HG03342 (cell line): ENCODE results near the gene SH3RF3.

ENCODE experiments used
- ATAC-seq: cut with Tn5 transposase; IDR thresholded peaks from one replicate; pipeline ENCODE4 v1.9.1; 2021; ENCODE audit warnings: mild to moderate bottlenecking, moderate library complexity; ENCODE audit not compliant: unreplicated experiment

SH3RF3 gene

DNA sequence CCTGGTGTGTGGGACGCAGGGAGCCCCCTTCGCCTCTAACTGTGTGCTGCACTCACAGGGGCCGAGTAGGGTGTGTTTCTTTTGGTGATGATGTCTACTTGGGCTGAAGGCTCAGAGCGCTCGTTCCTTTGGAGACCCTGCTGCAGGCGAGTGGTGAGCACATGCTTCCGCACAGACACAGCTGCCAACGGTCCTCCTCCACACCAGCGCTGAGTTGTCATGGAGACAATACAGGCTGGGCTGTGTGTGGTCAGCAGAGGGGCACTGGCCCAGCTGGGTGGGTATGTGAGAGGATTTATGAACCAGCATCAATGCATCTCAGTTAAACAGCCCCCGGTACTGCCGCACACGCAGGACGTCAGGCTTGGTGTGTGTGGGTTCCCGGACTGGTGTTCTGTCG is 143.5 kb downstream of the SH3RF3 start:
- no peak for ATAC-seq

DNA sequence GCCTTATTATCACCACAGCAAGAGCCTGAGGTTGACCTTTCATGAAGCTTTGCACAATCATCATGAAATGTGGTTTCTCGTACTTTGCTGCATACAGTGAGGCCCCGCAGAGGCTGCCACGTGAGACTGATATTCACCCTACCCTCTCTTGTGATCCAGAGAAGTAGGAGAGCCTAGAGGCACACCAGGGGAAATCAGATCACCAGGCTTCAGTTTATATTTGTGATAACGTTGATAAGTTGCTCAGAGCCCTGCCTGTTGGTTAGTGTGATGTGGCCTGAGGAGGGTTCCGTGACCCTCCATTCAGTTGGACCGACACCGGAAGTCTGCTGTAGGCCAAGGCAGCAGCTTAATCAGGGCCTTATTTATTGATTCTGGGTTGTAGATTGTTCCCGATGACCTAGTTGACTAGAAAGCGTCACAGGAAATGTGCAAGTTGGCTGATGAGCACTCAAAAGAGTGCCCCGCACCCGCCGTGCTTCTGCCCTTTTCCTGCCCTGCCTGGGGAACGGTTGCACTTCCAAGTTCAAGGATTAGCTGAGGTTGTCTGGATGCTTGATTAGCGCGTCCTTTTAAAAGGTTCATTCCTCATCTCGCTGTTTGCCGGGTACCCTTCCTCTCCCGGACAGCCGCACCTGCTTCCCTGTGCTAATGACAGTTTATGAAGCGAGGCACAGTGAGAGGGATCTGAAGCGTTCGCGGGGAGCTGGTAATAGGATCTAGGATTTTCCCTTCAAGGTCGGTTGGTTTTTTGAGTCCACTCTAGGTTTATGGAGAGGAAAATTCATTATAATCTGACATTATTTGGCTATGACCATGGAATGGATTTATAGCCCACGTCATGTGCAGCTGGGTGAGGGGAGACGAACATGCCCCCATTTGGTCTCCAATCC is 146.4 kb downstream of the SH3RF3 start:
- ATAC-seq, result no peak

DNA sequence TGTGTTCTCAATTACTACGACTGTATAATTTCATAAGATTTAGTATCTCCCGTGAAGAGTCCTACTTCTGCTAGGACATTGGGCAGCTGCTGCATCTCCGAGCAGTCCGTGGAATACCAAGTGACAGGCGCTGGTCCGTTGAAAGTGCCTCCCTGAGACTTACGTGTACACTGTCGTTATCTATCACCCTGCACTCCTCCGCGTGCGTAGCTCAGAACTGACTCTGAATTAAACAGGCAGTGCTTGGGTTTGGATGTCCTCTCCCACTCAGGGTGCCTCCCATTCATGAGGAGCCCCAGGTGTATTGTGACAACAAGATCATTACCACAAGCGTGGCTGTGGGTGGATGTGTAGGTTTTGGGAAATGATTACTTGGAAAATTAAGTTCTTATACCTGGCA is 148.4 kb downstream of the SH3RF3 start:
- ATAC-seq, result no peak

DNA sequence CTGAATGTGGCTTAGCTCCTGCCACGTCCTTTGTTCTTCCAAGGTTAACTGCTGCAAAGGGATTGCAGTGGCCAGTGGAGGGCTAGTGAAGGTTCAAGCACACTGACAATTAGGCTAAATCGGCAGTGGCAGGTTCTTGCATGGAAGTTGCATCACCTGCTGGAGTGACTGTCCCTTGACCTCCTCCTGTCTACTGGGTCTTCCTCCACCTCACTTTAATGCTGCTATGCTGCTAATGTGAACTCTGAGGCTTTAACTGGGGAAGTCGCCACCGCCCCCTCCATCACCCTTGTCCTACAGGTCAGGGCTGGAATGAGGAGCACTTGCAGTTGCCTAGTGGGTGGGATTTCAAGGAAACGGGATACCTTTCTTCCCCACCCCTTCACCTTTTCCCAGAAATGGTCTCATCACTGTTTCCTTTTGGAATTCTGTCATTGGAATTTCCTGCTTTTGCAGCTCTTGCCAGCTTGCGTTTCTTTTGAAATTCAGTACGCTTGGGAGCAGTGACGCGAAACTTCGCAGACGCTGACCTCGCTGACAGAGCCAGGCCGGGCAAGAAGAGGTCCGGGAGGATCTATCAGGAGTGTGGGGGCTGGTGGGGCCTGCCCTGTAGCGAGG is 150.3 kb downstream of the SH3RF3 start:
- no peak for ATAC-seq

DNA sequence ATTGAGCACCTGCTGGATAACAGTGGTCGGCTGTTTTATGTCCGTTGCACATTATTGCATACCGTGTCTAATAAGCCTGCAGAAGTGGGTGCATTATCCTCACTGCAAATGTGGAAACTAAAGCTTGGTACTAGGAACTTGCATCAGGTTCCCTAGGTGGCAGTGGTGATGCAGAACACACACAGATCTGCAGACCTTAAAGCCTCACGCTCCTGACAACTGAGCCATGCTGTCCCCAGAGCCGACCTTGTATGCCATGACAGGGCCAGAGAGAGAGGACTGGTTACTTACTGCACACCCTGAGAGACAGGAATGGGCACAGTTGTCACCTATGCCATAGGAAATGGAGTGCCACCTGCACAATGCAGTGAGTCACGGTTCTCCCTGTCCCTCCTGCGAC is 151.8 kb downstream of the SH3RF3 start:
- no peak for ATAC-seq

DNA sequence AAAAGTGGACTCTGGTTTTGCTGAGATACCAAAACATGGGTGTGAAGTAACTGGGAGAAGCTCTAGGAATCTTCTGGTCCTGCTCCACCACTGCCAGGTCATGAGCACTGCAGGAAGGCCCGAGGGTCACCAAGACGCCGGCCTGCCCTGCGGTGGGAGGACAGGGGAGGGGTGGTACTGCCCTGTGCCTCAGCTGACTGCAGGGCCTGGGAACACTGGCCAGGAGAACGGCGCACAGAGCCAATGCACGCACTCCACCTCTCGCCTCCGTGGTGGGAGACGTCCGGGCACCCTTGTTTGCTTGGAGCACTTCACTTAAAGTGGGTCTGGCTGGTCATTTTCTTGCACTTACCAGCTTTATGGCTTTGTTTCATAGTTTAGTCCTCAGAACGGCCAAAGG is 153.4 kb downstream of the SH3RF3 start:
- ATAC-seq, result no peak

DNA sequence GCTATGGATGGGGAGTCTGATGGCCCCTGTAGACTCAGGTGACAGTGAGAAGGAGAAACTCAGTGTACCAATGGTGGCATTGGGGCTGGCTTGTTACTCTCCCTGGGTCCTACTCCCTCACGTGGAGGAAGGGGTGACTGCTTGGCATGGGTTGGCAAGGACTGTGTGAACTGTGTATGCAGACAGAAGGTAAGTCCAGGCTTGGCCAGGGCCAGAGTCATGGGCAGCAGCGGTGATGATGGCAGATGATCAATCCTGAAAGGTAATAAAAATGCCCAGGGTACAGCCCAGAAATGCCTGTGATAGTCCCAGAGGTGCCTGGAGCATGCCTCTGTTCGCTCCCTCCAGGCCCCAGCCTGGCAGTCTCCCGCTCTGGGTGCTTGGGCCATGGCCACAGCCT is 153.9 kb downstream of the SH3RF3 start:
- ATAC-seq, result no peak

DNA sequence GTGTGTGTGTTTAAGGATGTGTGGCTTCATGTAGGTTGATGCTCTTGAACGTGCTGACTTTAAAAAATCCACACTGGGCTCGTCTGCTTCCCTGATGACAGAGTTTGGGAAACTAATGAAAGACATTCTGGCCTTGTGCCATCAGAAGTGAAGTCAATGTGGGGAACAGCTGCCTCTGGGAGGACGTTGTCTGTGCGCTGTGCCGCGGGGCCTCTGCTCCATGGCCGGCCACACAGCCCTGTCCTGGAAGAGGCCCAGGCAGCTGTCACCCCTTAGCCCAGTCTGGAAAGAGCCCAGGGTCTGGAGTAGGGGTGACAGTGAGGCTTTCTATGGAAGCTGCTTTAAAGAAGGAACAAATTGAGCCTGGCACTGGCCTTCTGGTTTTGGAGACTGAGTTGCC is 155.8 kb downstream of the SH3RF3 start:
- no peak for ATAC-seq

DNA sequence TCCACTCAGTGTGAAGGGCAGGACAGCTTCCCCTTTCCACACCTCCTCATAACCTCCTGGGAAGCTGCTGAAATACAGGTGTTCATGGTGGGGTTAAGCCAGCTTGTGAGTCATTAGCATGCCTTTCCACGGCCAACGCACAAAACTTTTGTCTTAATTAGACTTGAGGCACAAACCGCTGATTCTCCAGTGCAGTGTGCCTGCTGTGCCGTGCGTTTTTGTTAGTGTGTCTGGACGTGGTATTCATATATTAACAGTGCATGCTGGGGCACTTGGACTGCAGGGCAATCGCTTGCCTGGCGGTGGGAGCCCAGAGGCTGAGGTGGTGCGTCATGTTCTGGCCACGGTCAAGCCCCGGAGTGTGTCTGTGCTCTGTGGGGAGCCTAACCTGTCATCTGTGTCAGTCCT is 156.2 kb downstream of the SH3RF3 start:
- no peak for ATAC-seq

DNA sequence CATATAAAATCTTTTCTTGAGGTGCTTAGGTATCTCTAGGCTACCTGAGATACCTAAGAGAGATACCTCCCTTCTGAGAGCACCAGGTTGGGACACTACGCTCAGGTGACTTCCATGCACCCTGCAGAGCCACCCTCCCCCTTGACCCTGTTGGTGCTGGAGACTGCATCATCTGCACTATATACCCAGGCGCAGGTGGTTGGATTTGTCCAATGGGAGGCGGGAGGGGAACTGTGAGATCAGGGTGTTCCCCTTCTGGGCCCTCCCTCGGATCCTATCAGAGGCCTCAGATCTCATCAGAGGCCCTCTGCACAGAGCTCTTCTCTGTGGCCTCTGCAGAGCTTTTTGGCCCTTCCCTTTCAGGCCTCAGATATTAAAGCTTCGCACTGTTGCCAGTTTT is 158.4 kb downstream of the SH3RF3 start:
- no peak for ATAC-seq

DNA sequence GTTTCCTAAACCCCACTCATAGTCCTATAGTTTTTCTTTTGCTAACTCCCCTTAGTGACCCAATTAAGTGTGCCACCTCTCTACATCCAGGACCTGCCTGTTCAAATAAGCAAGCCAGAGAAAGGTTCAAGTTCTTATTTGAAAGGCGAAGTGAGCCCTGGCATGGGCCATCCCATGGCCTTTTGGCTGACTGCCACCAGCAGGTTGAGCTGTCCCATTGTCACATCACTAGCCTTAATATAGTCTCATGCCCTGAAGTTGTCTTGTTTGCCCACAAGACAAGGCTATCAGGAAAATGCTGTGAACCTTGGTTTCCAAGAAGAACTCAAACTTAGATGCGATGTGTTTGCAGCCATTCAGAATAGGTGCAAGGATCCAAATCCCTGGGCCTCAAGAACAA is 158.8 kb downstream of the SH3RF3 start:
- no peak for ATAC-seq

DNA sequence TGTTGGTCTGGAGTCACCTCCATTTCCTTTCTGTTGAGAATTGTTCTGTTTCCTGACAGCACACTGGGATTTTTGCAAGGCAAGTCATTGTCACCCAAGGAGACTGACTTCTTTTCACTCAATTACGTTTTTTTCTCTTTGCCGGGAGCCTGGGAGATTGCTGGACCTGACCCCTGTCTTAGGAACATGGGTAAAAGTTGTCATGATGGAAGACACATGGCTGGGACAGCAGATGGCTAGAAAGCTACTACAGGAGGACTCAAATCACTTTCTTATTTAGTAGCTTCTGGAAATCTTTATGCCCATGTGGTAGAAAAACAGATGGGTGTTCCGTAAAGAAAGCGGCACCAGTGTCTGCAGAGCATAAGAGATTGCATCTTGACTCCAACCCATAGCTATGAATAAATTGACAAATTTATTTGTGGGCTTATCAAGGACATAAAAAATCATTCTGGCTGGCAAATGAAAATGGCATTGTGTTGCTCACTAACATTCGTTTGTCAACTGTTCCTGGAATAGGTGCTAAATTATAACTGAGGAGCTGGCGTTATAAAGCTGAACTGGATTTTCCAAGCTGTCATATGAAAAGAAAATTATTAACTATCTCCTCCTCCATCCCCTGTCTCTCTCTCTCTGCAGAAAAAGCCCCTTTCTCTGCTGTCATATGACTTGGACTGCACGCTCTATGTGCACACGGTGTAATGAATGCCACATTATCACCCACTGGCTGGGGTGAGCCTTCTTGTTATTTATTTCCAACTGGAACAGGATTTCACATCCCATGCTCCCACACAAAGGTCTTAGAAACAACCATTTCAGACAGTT is 159.8 kb downstream of the SH3RF3 start:
- no peak for ATAC-seq

DNA sequence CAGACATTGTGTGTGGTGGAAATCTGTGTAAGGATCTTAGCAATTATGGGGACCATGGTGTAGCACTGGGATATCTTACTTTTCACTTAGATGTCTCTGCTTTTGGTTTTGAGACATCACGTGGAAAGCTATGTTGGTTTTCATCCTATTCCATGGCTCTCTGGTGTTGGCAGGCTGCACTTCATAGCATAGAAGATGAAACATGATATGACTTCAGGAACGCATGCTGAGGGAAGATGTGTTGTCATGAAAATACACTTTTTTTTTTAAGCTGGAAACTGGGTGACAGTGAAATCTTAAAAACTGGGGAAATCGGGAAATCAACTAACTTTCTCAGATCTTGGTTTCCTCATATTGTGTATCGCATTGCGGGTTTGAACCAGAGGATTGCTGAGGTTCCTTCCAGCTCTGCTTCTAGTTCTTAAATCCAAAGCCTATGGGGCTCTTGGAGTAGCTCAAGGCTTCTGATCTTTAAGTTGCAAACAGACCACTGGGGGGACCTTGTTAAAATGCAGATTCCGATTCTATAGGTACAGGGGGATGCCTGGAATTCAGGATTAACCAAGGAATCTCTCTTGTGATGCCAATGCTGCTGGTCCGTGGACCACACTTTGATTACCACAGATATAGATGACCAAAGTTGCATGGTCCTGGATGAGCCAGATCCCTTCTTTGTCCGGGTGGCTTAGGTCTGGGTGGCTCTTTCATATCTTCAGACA is 160.7 kb downstream of the SH3RF3 start:
- ATAC-seq, result no peak

DNA sequence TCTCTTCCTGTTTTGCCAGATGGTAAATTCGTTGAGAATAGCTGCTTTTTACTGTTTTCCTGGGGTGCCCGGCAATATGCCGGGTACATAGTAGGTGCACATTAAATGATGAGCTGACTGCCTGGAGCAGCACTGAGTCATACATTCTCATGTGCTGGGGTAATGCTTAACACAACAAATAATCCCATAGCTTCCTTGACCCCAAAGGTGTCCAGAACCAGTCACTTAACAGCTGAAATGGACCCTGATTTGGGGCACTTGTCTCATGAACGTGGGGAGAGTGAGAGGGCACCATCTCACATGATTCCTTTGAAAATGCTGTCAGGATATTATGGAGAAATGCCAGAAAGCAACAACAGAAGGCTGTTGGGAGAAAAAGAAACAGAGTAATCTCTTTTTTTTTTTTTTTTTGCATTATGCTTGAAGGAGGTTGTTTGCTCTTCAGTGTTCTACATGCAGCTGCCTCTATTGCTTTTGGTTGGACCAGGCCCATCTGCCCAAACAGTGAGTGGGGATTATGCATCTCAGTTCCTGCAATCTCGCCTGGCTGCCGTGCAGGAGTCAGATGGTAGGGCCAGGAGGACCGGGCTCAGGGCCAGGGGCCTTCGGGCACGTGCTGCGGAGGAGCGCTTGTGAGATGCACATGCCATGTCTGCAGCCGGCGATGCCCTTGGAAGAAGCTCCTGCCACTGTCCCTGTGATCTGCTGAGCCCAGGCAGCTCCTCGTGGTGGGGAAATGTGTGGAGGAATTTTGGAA is 162.1 kb downstream of the SH3RF3 start:
- ATAC-seq, result no peak

DNA sequence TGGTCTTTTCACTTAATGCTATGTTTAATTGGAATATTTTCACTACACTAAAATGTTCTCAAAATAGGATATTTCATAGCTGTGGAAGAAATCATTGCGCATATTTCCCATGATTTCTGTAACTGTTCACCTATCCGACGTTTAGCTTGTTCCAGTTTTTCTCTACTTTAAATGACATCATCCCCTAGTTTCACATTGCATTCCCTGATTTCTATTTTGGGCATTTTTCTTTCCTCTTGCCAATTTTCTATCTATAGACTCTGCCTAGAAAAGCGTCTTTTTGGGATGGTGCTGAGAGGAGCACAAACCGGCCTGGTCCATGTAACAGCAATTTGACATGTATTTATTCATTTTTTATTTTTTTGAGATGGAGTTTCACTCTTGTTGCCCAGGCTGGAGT is 163.4 kb downstream of the SH3RF3 start:
- no peak for ATAC-seq

DNA sequence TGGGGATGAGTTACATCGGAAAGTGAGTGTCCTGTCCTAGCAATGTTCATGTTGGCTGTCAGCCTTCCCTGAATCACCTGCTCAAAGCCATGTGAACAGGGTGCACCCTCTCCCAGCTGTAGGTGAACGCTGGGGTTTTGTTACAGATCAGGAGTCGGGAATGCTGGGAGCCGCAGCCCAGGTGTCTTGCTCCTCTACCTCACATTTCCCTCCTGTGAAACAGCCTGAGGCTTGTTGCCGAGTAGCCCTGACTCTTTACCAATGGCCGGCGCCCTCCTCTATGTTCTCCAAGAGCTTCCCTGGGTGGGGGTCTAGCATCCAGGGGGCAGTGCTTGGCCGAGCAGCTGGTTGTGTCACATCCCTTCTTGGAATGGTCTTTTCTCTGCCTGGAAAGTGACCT is 164.7 kb downstream of the SH3RF3 start:
- ATAC-seq, result no peak

DNA sequence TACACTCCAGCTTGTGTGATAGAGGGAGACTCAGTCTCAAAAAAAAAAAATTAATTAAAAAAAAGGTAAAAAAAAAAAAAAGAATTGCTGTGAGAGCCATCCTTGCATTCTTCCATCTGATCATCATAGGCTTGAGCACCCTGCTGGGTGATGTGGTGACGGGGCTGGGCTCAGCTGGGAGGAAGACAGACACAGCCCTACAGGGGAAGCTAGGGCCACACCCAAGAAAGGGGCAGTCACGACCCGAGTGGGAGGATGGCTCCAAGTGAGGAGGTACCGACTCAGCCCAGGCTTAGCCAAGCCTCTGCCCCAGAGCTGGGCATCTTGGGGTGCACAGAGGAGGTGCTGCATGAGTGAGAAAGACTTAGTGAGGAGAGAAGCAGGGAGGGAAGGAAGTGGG is 165.5 kb downstream of the SH3RF3 start:
- no peak for ATAC-seq

DNA sequence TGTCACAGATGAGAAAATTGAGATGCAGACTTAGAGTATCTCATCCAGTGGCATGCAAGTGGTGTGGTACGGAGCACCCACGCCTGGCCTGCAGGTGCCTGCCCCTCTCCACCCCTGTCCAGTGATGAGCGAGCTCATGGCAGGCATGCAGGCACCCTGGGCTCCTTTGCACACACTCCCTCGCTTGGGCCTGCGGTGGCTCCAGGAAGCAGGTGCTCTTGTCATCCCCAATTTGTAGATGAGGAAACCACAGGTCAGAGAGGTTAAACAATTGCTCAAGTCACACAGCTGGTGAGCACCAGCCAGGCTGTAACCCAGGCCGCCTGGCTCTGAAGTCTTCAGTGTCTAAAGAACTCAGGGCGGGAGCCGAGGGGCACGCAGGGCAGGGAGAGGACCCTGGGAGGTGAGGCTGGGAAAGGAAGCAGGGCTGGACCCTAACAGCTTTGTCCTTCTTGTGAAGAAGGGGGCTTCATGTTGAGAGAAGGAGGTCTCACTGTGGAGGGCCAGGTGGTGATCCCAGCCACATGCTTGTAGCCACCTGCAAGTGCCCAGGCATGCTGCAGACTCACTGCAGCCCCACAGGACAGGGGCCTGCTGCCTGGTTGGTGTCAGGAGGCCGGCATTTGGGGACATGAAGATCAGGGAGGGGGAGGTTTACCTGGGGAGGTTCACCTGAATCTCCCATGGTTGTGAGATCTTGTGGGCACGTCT is 166.2 kb downstream of the SH3RF3 start:
- ATAC-seq, result no peak

DNA sequence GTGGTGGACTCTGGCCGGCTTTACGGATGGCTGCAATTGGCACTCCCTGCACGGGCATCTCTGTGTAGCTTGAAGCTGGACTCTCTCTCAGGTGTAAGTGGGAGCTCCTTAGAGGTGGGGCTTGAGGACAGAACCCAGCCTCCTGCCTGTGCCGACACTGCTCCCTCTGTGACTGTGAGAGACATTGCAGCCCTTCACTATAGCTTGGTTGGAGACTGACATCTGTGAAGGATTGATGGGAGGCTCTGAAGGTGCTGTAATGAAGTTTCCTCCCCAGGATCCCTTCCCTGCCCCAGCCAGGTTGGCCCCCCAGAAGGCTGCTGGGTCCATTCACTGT is 166.7 kb downstream of the SH3RF3 start:
- no peak for ATAC-seq
